Glutamatergic neuron (in vitro differentiated cells): ENCODE measurements around the gene ZGRF1. TPM values are rescaled to one million over a fixed set of nuclear protein-coding genes. Genes with fewer than 3 reads are reported as not detected.
"Not testable (repeated sequence)": the region's sequence is repeated elsewhere in the genome, so short reads cannot be mapped to it uniquely, and the experiment has no call there.

Experiments used
- DNase-seq: peaks from one replicate; pipeline ENCODE4 v3.0.0; 2022
- H3K27ac Mint-ChIP-seq: one replicate; pipeline ENCODE4 v1.8.0; 2020; ENCODE audit warnings: mild to moderate bottlenecking, mixed read lengths, inconsistent platforms; ENCODE audit not compliant: unreplicated experiment
- H3K27me3 Mint-ChIP-seq: one replicate; pipeline ENCODE4 v1.8.0; 2020; ENCODE audit warnings: mild to moderate bottlenecking, moderate library complexity, mixed read lengths, inconsistent platforms; ENCODE audit not compliant: unreplicated experiment
- H3K36me3 Mint-ChIP-seq: one replicate; pipeline ENCODE4 v1.8.0; 2020; ENCODE audit warnings: mild to moderate bottlenecking, mixed read lengths, inconsistent platforms; ENCODE audit not compliant: unreplicated experiment
- H3K4me1 Mint-ChIP-seq: one replicate; pipeline ENCODE4 v1.8.0; 2020; ENCODE audit warnings: mild to moderate bottlenecking, low read depth, mixed read lengths, inconsistent platforms; ENCODE audit not compliant: unreplicated experiment
- H3K4me3 Mint-ChIP-seq: one replicate; pipeline ENCODE4 v1.8.0; 2020; ENCODE audit warnings: mild to moderate bottlenecking, mixed read lengths, inconsistent platforms; ENCODE audit not compliant: unreplicated experiment
- H3K9me3 Mint-ChIP-seq: one replicate; pipeline ENCODE4 v1.8.0; 2020; ENCODE audit warnings: mild to moderate bottlenecking, moderate library complexity, mixed read lengths, inconsistent platforms; ENCODE audit not compliant: unreplicated experiment
- total RNA-seq: library from RNA; stranded (reverse); fragmentation: NEBNext Ultra II Directional; extraction: Animal tissue kit (Norgen Biotek cat#: 25700); gene quantifications from one replicate; pipeline ENCODE4 v1.2.1, GENCODE V29; 2021; ENCODE audit not compliant: unreplicated experiment
- TF ChIP-seq, protein P1 (sequence below): fragments of 200-600 bp; sonication (generic); IDR thresholded peaks from one replicate; pipeline ENCODE4 v1.5.0; 2021; ENCODE audit not compliant: partially characterized antibody, unreplicated experiment

Gene ZGRF1
- total RNA-seq, 1 donor from 2014 or later, result 18.5 TPM

DNA sequence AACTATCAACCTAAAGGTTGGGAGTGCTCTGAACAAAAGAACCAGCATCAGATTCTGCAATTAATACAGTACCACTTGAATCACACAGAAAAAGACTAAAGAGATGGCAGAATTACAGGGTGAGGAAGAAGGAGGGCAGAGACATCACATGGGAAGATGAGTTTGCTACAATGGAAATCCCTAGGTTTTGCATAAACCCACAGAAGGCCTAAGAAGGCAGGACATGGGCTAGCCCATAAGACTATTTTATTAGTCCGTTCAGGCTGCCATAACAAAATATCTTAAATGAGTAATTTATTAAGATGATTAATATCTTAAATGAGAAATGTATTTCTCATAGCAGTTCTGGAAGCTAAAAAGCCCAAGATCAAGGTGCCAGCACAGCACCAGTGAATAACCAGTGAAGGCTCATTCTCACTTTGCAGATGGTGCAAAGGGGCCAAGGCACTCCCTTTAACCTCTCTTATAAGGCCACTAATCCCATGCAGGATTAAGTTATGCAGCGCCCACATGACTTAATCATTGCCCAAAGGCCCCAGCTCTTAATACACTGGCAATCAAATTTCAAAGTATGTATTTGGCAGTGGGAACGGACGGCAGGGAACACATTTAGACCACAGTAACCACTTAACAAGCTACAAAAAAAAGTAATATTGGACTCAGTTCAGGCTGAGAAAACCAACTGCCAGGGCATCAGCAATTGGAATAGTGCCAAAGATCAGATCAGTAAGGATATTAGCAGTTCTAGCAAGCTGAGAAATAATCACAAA, 73.1 kb downstream of the ZGRF1 start:
- Mint-ChIP-seq H3K4me1 (no peaks in the 10 kb centered on the region), H3K9me3 (peaks cover 2% of the 10 kb centered on the region), H3K36me3 (peaks cover 4% of the 10 kb centered on the region), H3K27me3 (no peaks in the 10 kb centered on the region), H3K27ac (no peak overlapping the region), H3K4me3 (no peak overlapping the region)
- TF ChIP-seq, protein P1, sequence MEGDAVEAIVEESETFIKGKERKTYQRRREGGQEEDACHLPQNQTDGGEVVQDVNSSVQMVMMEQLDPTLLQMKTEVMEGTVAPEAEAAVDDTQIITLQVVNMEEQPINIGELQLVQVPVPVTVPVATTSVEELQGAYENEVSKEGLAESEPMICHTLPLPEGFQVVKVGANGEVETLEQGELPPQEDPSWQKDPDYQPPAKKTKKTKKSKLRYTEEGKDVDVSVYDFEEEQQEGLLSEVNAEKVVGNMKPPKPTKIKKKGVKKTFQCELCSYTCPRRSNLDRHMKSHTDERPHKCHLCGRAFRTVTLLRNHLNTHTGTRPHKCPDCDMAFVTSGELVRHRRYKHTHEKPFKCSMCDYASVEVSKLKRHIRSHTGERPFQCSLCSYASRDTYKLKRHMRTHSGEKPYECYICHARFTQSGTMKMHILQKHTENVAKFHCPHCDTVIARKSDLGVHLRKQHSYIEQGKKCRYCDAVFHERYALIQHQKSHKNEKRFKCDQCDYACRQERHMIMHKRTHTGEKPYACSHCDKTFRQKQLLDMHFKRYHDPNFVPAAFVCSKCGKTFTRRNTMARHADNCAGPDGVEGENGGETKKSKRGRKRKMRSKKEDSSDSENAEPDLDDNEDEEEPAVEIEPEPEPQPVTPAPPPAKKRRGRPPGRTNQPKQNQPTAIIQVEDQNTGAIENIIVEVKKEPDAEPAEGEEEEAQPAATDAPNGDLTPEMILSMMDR, result no peak
- no peak for DNase-seq

DNA sequence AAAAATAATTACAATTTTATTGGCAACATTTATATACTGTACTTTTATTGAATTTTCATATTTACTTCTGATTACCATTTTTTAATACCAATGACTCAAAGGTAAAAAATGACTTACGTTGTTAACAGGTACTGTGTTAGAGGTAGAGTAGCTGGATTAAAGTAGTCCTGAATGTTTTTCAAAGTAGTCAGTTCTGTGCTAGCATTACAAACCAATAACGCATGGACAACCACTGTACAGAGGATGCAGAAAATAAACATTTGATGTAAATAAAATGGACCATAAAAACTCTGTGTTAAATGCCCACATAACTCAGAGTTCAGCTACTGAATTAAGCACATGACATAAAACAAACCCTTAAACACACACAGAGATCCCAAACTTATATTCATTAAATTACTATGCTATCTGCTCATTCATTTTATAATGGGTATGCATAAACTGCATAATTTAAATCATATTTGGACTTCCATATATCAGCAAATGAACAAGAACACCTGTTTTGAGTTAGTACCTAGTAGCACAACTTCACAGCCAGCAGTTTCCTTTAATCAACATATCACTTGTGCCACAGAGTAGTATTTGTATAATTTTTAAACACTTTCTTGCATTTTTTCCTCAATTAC, 74.3 kb downstream of the ZGRF1 start:
- TF ChIP-seq, protein P1, result no peak

DNA sequence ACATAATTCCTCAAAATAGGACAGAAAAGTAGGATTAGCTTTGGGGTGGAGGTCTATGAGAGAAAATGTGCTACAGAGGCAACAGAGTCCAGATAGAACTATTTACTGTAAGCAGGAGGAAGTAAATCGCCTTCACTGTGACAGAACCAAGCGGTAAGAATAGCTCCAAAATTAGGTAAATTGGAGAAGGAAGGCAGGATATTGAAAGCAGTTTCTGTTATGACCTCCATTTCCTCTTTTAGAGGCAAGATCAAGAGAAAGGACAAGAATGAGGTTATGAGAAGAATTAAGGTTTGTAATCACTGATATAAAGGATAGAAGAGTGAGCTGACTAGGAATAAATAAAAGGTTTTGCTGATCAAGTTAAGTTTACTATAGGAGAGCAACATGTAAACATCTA, 76.6 kb downstream of the ZGRF1 start:
- TF ChIP-seq, protein P1, result no peak
- Mint-ChIP-seq H3K4me1 (no peaks in the 10 kb centered on the region), H3K4me3 (no peak overlapping the region), H3K36me3 (no peaks in the 10 kb centered on the region), H3K9me3 (no peaks in the 10 kb centered on the region), H3K27me3 (no peaks in the 10 kb centered on the region), H3K27ac (no peak overlapping the region)
- DNase-seq, result no peak

More for the DNA sequence above, 74.3 kb downstream of the ZGRF1 start:
- Mint-ChIP-seq H3K4me1 (no peaks in the 10 kb centered on the region), H3K27ac (no peak overlapping the region), H3K27me3 (no peaks in the 10 kb centered on the region), H3K9me3 (peaks cover 2% of the 10 kb centered on the region), H3K4me3 (no peak overlapping the region), H3K36me3 (peaks cover 4% of the 10 kb centered on the region)
- DNase-seq, result no peak

DNA sequence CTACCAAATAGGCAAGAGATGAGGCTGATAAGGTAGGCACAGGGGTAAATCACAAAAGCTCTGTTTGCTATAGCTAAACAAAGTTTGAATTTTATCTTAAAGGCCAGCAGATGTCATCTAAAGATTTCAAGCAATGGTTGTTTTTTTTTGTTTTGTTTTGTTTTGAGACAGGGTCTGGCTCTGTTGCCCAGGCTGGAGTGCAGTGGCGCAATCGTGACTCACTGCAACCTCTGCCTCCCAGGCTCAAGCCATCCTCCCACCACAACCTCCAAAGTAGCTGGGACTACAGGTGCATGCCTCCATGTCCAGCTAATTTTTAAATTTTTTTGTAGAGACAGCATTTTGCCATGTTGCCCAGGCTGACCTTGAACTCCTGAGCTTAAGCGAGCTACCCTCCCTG, 77.7 kb downstream of the ZGRF1 start:
- no peaks in the 10 kb centered on the region for H3K36me3 Mint-ChIP-seq
- no peaks in the 10 kb centered on the region for H3K9me3 Mint-ChIP-seq
- H3K4me1 Mint-ChIP-seq, result no peaks in the 10 kb centered on the region
- H3K4me3 Mint-ChIP-seq, result no peak overlapping the region
- TF ChIP-seq, protein P1, result no peak
- H3K27me3 Mint-ChIP-seq, result no peaks in the 10 kb centered on the region
- no peak for DNase-seq
- H3K27ac Mint-ChIP-seq, result no peak overlapping the region

DNA sequence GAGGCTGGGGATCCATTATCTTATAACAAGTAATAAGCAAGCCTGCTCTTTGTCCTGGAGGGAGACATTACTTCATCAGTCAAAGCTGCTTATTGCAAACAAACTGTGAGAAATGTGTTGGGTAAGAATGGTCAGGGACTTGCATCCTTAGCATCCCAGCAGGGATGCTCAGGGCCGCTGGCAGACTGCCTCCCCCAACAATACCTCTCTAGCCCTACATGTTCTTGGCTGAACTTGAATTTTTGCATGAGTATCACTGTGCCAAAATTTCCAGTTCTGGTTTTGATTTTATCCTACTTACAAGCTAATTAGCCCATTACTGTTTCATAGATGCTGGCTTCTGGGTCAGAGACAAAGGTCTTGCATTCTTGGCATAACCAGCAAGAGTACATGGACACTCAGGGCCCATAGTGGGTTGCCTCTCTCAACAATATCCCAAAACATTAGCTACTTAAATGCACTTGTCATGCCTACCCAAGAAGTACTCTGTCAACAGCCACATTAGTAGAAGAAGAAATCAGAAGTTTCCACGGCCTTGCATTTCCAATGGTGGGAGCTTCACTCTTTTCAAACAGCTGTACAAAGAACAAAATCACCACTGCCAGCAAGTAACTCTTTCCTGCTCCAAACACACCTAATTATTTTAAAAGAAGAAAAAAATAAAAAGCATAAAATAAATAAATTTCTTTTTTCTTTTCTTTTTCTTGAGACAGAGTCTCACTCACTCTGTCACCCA, 78.9 kb downstream of the ZGRF1 start:
- Mint-ChIP-seq H3K36me3 (no peaks in the 10 kb centered on the region), H3K27ac (no peak overlapping the region), H3K4me1 (no peaks in the 10 kb centered on the region), H3K9me3 (no peaks in the 10 kb centered on the region), H3K27me3 (no peaks in the 10 kb centered on the region), H3K4me3 (no peak overlapping the region)
- TF ChIP-seq, protein P1, result no peak
- DNase-seq, result no peak

DNA sequence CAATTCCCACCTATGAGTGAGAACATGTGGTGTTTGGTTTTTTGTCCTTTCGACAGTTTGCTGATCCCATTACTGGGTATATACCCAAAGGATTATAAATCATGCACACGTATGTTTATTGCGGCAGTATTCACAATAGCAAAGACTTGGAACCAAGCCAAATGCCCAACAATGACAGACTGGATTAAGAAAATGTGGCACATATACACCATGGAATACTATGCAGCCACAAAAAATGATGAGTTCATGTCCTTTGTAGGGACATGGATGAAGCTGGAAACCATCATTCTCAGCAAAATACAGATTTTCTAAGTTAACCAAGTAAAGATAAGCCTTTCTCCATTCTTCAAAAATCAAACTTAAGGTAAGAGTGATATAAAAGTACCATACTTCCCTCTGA, 82.4 kb downstream of the ZGRF1 start:
- H3K4me1 Mint-ChIP-seq, H3K9me3 Mint-ChIP-seq, H3K36me3 Mint-ChIP-seq, H3K27ac Mint-ChIP-seq, DNase-seq, H3K4me3 Mint-ChIP-seq, H3K27me3 Mint-ChIP-seq: not testable (repeated sequence)
